K562 (cell line): ENCODE results near the gene KDM2A. TPM values are rescaled to one million over a fixed set of nuclear protein-coding genes. Genes with fewer than 3 reads are reported as not detected.

ENCODE experiments used
- CBX3 ChIP-seq, 2 experiments: IDR thresholded peaks; 1 replicate in 1 of 2; 2 replicates in 1 of 2; pipeline ENCODE4 v1.6.1; 2012; ENCODE audit warnings: inconsistent platforms in 2 of 2, low read length in 2 of 2, borderline replicate concordance in 1 of 2, control low read depth in 1 of 2
- CBX5 ChIP-seq: IDR thresholded peaks from 2 replicates; pipeline ENCODE4 v1.6.1; 2014; ENCODE audit warnings: low read depth, borderline replicate concordance
- CCAR2 ChIP-seq: fragments of 200-400 bp; formaldehyde crosslinking; IDR thresholded peaks from 2 replicates; pipeline ENCODE4 v1.6.1; 2017; ENCODE audit warnings: mild to moderate bottlenecking, low read depth, low read length
- CREB3L1 ChIP-seq: fragments of 450-650 bp; IDR thresholded peaks from 2 replicates; pipeline ENCODE4 v1.6.1; 2014; ENCODE audit warnings: low read depth, mild to moderate bottlenecking, moderate library complexity, borderline replicate concordance
- DACH1 ChIP-seq: fragments of 450-650 bp; IDR thresholded peaks from 2 replicates; pipeline ENCODE4 v1.6.1; 2018; ENCODE audit not compliant: partially characterized antibody
- DMBX1 ChIP-seq: fragments of 250-450 bp; sonication (Bioruptor Pico); IDR thresholded peaks from 2 replicates; pipeline ENCODE4 v1.8.0; 2022; ENCODE audit warnings: inconsistent platforms, mild to moderate bottlenecking, moderate library complexity, borderline replicate concordance
- ESRRB ChIP-seq: fragments of 250-450 bp; sonication (Bioruptor Pico); IDR thresholded peaks from 2 replicates; pipeline ENCODE4 v1.5.0; 2020; ENCODE audit warnings: mild to moderate bottlenecking, moderate library complexity, borderline replicate concordance
- FOXK1 ChIP-seq: sonication (generic); formaldehyde crosslinking; IDR thresholded peaks from 2 replicates; pipeline ENCODE4 v1.8.0; 2022; ENCODE audit warnings: missing genetic modification reagents, mild to moderate bottlenecking, borderline replicate concordance
- HEY1 ChIP-seq: fragments of 250-450 bp; sonication (Bioruptor Pico); IDR thresholded peaks from 2 replicates; pipeline ENCODE4 v1.5.0; 2020; ENCODE audit warnings: mild to moderate bottlenecking, moderate library complexity, borderline replicate concordance
- MYNN ChIP-seq, 2 experiments: sonication (generic); formaldehyde crosslinking in 1 of 2; IDR thresholded peaks; 2 replicates each; pipeline versions ENCODE4 v1.5.0 to v1.6.1; 2016 to 2020; ENCODE audit warnings: antibody characterized with exemption in 1 of 2, missing genetic modification reagents in 1 of 2
- NCOA2 ChIP-seq, 2 experiments: fragments of 450-650 bp; IDR thresholded peaks; 2 replicates each; pipeline ENCODE4 v1.6.1; 2018; ENCODE audit warnings: mild to moderate bottlenecking in 2 of 2, moderate library complexity in 1 of 2; ENCODE audit not compliant: partially characterized antibody in 2 of 2
- NCOA4 ChIP-seq: fragments of 450-650 bp; IDR thresholded peaks from 2 replicates; pipeline ENCODE4 v1.6.1; 2018; ENCODE audit warnings: mild to moderate bottlenecking; ENCODE audit not compliant: partially characterized antibody
- PML ChIP-seq: IDR thresholded peaks from 2 replicates; pipeline ENCODE4 v1.6.1; 2012; ENCODE audit warnings: low read length, inconsistent platforms
- POLR2H ChIP-seq: IDR thresholded peaks from 2 replicates; pipeline ENCODE4 v1.6.1; 2016; ENCODE audit warnings: missing genetic modification characterization, low read depth, mild to moderate bottlenecking, control low read depth, missing compliant biosample characterization, moderate library complexity
- RBFOX2 ChIP-seq: fragments of 200-400 bp; formaldehyde crosslinking; IDR thresholded peaks from 2 replicates; pipeline ENCODE4 v1.6.1; 2017; ENCODE audit warnings: low read depth, mild to moderate bottlenecking, low read length, moderate library complexity
- RBM17 ChIP-seq: fragments of 200-400 bp; formaldehyde crosslinking; IDR thresholded peaks from 2 replicates; pipeline ENCODE4 v1.6.1; 2017; ENCODE audit warnings: low read depth, mild to moderate bottlenecking, low read length, borderline replicate concordance
- SAFB2 ChIP-seq: fragments of 200-400 bp; formaldehyde crosslinking; IDR thresholded peaks from 2 replicates; pipeline ENCODE4 v1.6.1; 2018; ENCODE audit warnings: borderline replicate concordance, low read length, low read depth, moderate library complexity; ENCODE audit not compliant: severe bottlenecking
- SETDB1 ChIP-seq: IDR thresholded peaks from one replicate; pipeline ENCODE4 v1.6.1; 2012; ENCODE audit warnings: low read length, control low read depth, inconsistent platforms
- SMARCB1 ChIP-seq: IDR thresholded peaks from 2 replicates; pipeline ENCODE4 v1.6.1; 2011; ENCODE audit warnings: improper control_type of control experiment, low read depth; ENCODE audit not compliant: insufficient read length
- SNIP1 ChIP-seq: fragments of 450-650 bp; IDR thresholded peaks from 2 replicates; pipeline ENCODE4 v1.7.1; 2017; ENCODE audit warnings: low read depth, mild to moderate bottlenecking
- SOX6 ChIP-seq: fragments of 450-650 bp; IDR thresholded peaks from 2 replicates; pipeline ENCODE4 v1.6.1; 2014; ENCODE audit warnings: mild to moderate bottlenecking
- SRF ChIP-seq, 2 experiments: fragments of 250-450, 450-650 bp in 1 of 2; sonication (Bioruptor Pico) in 1 of 2; sonication (generic) in 1 of 2; formaldehyde crosslinking; IDR thresholded peaks; 2 replicates each; pipeline versions ENCODE4 v1.5.0 to v1.5.1; 2020 to 2022; ENCODE audit warnings: mild to moderate bottlenecking in 1 of 2, missing genetic modification reagents in 1 of 2
- ZBED1 ChIP-seq: IDR thresholded peaks from 2 replicates; pipeline ENCODE4 v1.6.1; 2014
- ZC3H11A ChIP-seq: IDR thresholded peaks from 2 replicates; pipeline ENCODE4 v1.6.1; 2012; ENCODE audit warnings: low read depth, low read length, improper control_type of control experiment
- ZC3H4 ChIP-seq: sonication (generic); formaldehyde crosslinking; IDR thresholded peaks from 2 replicates; pipeline ENCODE4 v1.9.0; 2021; ENCODE audit warnings: missing genetic modification reagents, borderline replicate concordance
- ZEB2 ChIP-seq: fragments of 450-650 bp; IDR thresholded peaks from 2 replicates; pipeline ENCODE4 v1.6.1; 2016
- ZNF12 ChIP-seq: sonication (generic); formaldehyde crosslinking; IDR thresholded peaks from 2 replicates; pipeline ENCODE4 v1.4.0; 2020; ENCODE audit warnings: mild to moderate bottlenecking, missing genetic modification reagents
- ZNF197 ChIP-seq: fragments of 200-800 bp; sonication (Bioruptor generic); IDR thresholded peaks from 2 replicates; pipeline ENCODE4 v1.6.1; 2016; ENCODE audit warnings: low read depth, missing genetic modification characterization, missing compliant biosample characterization
- ZNF766 ChIP-seq: fragments of 200-800 bp; sonication (Bioruptor generic); conservative IDR thresholded peaks from 2 replicates; pipeline ENCODE4 v1.6.1; 2016; ENCODE audit warnings: missing genetic modification characterization, missing compliant biosample characterization
- ZNF785 ChIP-seq: fragments of 250-450 bp; sonication (Bioruptor Pico); IDR thresholded peaks from 2 replicates; pipeline ENCODE4 v1.4.0; 2020; ENCODE audit warnings: mild to moderate bottlenecking
- polyA plus RNA-seq, 8 experiments: library from polyadenylated mRNA; depleted of rRNA in 4 of 8; stranded (reverse) in 5 of 8; unstranded in 3 of 8; fragments of >200 nt; fragmentation: Nextera tagmentation in 2 of 8; fragmentation: Illumina TruSeq in 1 of 8; extraction: Ambion mirVana in 2 of 8; extraction: Trizol in 1 of 8; gene quantifications; 2 replicates each; pipeline versions ENCODE4 v1.2.1 to v1.2.3, GENCODE V29; 2011 to 2014; ENCODE audit warnings: inconsistent platforms in 1 of 8, missing spikeins in 1 of 8
- total RNA-seq, 7 experiments: library from RNA; depleted of rRNA in 6 of 7; stranded (reverse); fragments of >200 nt in 6 of 7; fragmentation: Illumina TruSeq in 2 of 7; extraction: Trizol in 2 of 7; gene quantifications; 2 replicates each; pipeline versions ENCODE4 v1.2.1 to v1.2.3, GENCODE V29; 2011 to 2021; ENCODE audit warnings: low replicate concordance in 1 of 7

The KDM2A gene
- total and polyA plus RNA-seq, 9 of the 15 experiments (the other 6 are each of a cell fraction or from before 2014, with no cell fraction given): 5.0 to 39.3 (median 21.3) TPM

- TF ChIP-seq MYNN (IDR thresholded peaks at IDR 0.05) (peak; percentile 49; the same call in 1 of the 2 replicates), MYNN (CRISPR knock-in tag; IDR thresholded peaks at IDR 0.05) (no peak), SAFB2 (no peak), CBX5 (no peak), CREB3L1 (peak; percentile 88), ZNF12 (CRISPR knock-in tag) (no peak), SMARCB1 (peak; percentile 83), ZNF785 (CRISPR knock-in tag) (no peak), HEY1 (0 out of 2 replicates have a peak, but pooled peaks have one; percentile 52), RBM17 (no peak), SETDB1 (no peak), CCAR2 (no peak), DACH1 (no peak), CBX3 (IDR thresholded peaks at IDR 0.05; ENCODE audit: borderline replicate concordance in 1 of 2, low read length in 2 of 2) (peak in 1 of 2 experiments; percentile 82; a peak in 2 of 3 replicates), RBFOX2 (peak; percentile 98), ZNF766 (CRISPR knock-in tag) (no peak), POLR2H (peak; percentile 90), ZC3H11A (no peak), NCOA4 (no peak), SNIP1 (no peak), FOXK1 (no peak), ZBED1 (peak; percentile 61; the same call in 1 of the 2 replicates), ZC3H4 (CRISPR knock-in tag) (no peak), ZNF197 (CRISPR knock-in tag) (no peak), PML (peak; percentile 69), SOX6 (peak; percentile 92), NCOA2 (IDR thresholded peaks at IDR 0.05; ENCODE audit: partially characterized antibody in 2 of 2) (no peak), ESRRB (CRISPR knock-in tag) (no peak), SRF (CRISPR knock-in tag; IDR thresholded peaks at IDR 0.05) (peak in 1 of 2 experiments; percentile 86; a peak in 2 of 4 replicates), DMBX1 (CRISPR knock-in tag) (no peak), ZEB2 (no peak)
These were observed 120.9 kb downstream of the KDM2A start (continued) for GRCh38 chr11:67239783-67240575.
